HEK293 (cell line): Measurements from ENCODE around the gene CMC1.

Experiments used
- BCL11B ChIP-seq: fragments of 450-650 bp; formaldehyde crosslinking; IDR thresholded peaks from 2 replicates; pipeline ENCODE4 v1.5.1; 2016; ENCODE audit warnings: low read depth, missing biosample characterization, missing genetic modification characterization
- HOXA7 ChIP-seq: sonication (generic); formaldehyde crosslinking; IDR thresholded peaks from 2 replicates; pipeline ENCODE4 v1.8.1; 2022; ENCODE audit warnings: missing genetic modification reagents, borderline replicate concordance
- HOXD13 ChIP-seq: sonication (generic); formaldehyde crosslinking; IDR thresholded peaks from 2 replicates; pipeline ENCODE4 v1.8.0; 2022; ENCODE audit warnings: missing genetic modification reagents, borderline replicate concordance
- OVOL3 ChIP-seq: fragments of 450-650 bp; formaldehyde crosslinking; IDR thresholded peaks from 2 replicates; pipeline ENCODE4 v1.5.1; 2016; ENCODE audit warnings: missing biosample characterization, missing genetic modification characterization
- PATZ1 ChIP-seq: fragments of 450-650 bp; formaldehyde crosslinking; IDR thresholded peaks from 2 replicates; pipeline ENCODE4 v1.5.1; 2016; ENCODE audit warnings: missing biosample characterization, missing genetic modification characterization
- PRDM4 ChIP-seq: fragments of 450-650 bp; formaldehyde crosslinking; IDR thresholded peaks from 2 replicates; pipeline ENCODE4 v1.5.1; 2017; ENCODE audit warnings: missing biosample characterization, missing genetic modification characterization
- SP2 ChIP-seq: fragments of 450-650 bp; formaldehyde crosslinking; IDR thresholded peaks from 2 replicates; pipeline ENCODE4 v1.5.1; 2016; ENCODE audit warnings: missing biosample characterization, missing genetic modification characterization
- SP3 ChIP-seq: fragments of 450-650 bp; formaldehyde crosslinking; IDR thresholded peaks from 2 replicates; pipeline ENCODE4 v1.5.1; 2016; ENCODE audit warnings: missing biosample characterization, missing genetic modification characterization
- ZNF157 ChIP-seq: fragments of 450-650 bp; formaldehyde crosslinking; IDR thresholded peaks from 2 replicates; pipeline ENCODE4 v1.5.1; 2016; ENCODE audit warnings: missing biosample characterization, missing genetic modification characterization
- ZNF16 ChIP-seq: fragments of 450-650 bp; formaldehyde crosslinking; IDR thresholded peaks from 2 replicates; pipeline ENCODE4 v1.5.1; 2016; ENCODE audit warnings: low read depth, missing biosample characterization, missing genetic modification characterization
- ZNF223 ChIP-seq: fragments of 450-650 bp; formaldehyde crosslinking; IDR thresholded peaks from 2 replicates; pipeline ENCODE4 v1.5.1; 2016; ENCODE audit warnings: missing biosample characterization, missing genetic modification characterization
- ZNF274 ChIP-seq, 2 experiments: fragments of 200-500 bp in 1 of 2; fragments of 450-650 bp in 1 of 2; sonication (Bioruptor generic) in 1 of 2; formaldehyde crosslinking in 1 of 2; IDR thresholded peaks; 2 replicates each; pipeline versions ENCODE4 v1.5.1 to v1.6.1; 2014 to 2016; ENCODE audit warnings: borderline replicate concordance in 1 of 2, inconsistent platforms in 1 of 2, low read length in 1 of 2, missing biosample characterization in 1 of 2, missing genetic modification characterization in 1 of 2
- ZNF311 ChIP-seq: fragments of 450-650 bp; formaldehyde crosslinking; IDR thresholded peaks from 2 replicates; pipeline ENCODE4 v1.5.1; 2017; ENCODE audit warnings: missing biosample characterization, missing genetic modification characterization, borderline replicate concordance
- ZNF335 ChIP-seq: fragments of 450-650 bp; formaldehyde crosslinking; conservative IDR thresholded peaks from 2 replicates; pipeline ENCODE4 v1.5.1; 2016; ENCODE audit warnings: missing biosample characterization, missing genetic modification characterization
- ZNF423 ChIP-seq: fragments of 450-650 bp; formaldehyde crosslinking; IDR thresholded peaks from 2 replicates; pipeline ENCODE4 v1.5.1; 2016; ENCODE audit warnings: missing biosample characterization, missing genetic modification characterization
- ZNF426 ChIP-seq: fragments of 450-650 bp; formaldehyde crosslinking; IDR thresholded peaks from 2 replicates; pipeline ENCODE4 v1.5.1; 2017; ENCODE audit warnings: missing biosample characterization, missing genetic modification characterization, mild to moderate bottlenecking, inconsistent platforms, moderate library complexity
- ZNF501 ChIP-seq: fragments of 450-650 bp; formaldehyde crosslinking; IDR thresholded peaks from 2 replicates; pipeline ENCODE4 v1.5.1; 2016; ENCODE audit warnings: missing biosample characterization, missing genetic modification characterization
- ZNF544 ChIP-seq: fragments of 450-650 bp; formaldehyde crosslinking; IDR thresholded peaks from 2 replicates; pipeline ENCODE4 v1.5.0; 2017; ENCODE audit warnings: missing biosample characterization, missing genetic modification characterization
- ZNF692 ChIP-seq: fragments of 450-650 bp; formaldehyde crosslinking; IDR thresholded peaks from 2 replicates; pipeline ENCODE4 v1.5.1; 2016; ENCODE audit warnings: missing biosample characterization, missing genetic modification characterization
- ZNF701 ChIP-seq: fragments of 450-650 bp; formaldehyde crosslinking; IDR thresholded peaks from 2 replicates; pipeline ENCODE4 v1.5.1; 2016; ENCODE audit warnings: missing biosample characterization, missing genetic modification characterization
- ZNF791 ChIP-seq: fragments of 450-650 bp; formaldehyde crosslinking; IDR thresholded peaks from 2 replicates; pipeline ENCODE4 v1.5.1; 2016; ENCODE audit warnings: missing biosample characterization, missing genetic modification characterization
- ZSCAN30 ChIP-seq: fragments of 450-650 bp; IDR thresholded peaks from 2 replicates; pipeline ENCODE4 v1.5.1; 2018; ENCODE audit warnings: missing biosample characterization, mild to moderate bottlenecking, missing genetic modification characterization, moderate library complexity
- TF ChIP-seq, protein P1 (sequence below): fragments of 450-650 bp; formaldehyde crosslinking; IDR thresholded peaks from 2 replicates; pipeline ENCODE4 v1.5.1; 2016; ENCODE audit warnings: missing biosample characterization, missing genetic modification characterization, borderline replicate concordance
- TF ChIP-seq, protein P2 (sequence below): fragments of 450-650 bp; formaldehyde crosslinking; IDR thresholded peaks from 2 replicates; pipeline ENCODE4 v1.5.0; 2017; ENCODE audit warnings: missing biosample characterization, missing genetic modification characterization, borderline replicate concordance

Gene CMC1

GRCh38 chr3:28348629-28349468, 107.4 kb downstream of the CMC1 start, which contains the start of the genes AZI2 and ZCWPW2 (continued):
- TF ChIP-seq ZNF701 (tag by site-specific recombination) (no peak), BCL11B (tag by site-specific recombination) (no peak), HOXA7 (CRISPR knock-in tag) (no peak), ZNF423 (no peak), HOXD13 (CRISPR knock-in tag) (no peak), ZNF223 (tag by site-specific recombination) (no peak), ZNF501 (tag by site-specific recombination) (peak; percentile 72), PATZ1 (tag by site-specific recombination) (peak; percentile 52), ZNF544 (tag by site-specific recombination) (no peak), PRDM4 (tag by site-specific recombination) (peak; percentile 41; the same call in 1 of the 2 replicates), SP3 (tag by site-specific recombination) (peak; percentile 93), ZNF311 (no peak), ZSCAN30 (tag by site-specific recombination) (0 out of 2 replicates have a peak, but pooled peaks have one; percentile 57), SP2 (tag by site-specific recombination) (peak; percentile 89), ZNF426 (tag by site-specific recombination) (no peak), OVOL3 (tag by site-specific recombination) (no peak), ZNF692 (tag by site-specific recombination) (peak; percentile 55; the same call in 1 of the 2 replicates), ZNF16 (peak; percentile 83; the same call in 1 of the 2 replicates), ZNF157 (no peak), ZNF335 (peak; percentile 76), ZNF791 (tag by site-specific recombination) (no peak), ZNF274 (IDR thresholded peaks at IDR 0.05; ENCODE audit: low read length) (no peak), ZNF274 (tag by site-specific recombination; IDR thresholded peaks at IDR 0.05; ENCODE audit: borderline replicate concordance) (no peak)
- TF ChIP-seq, protein P1, sequence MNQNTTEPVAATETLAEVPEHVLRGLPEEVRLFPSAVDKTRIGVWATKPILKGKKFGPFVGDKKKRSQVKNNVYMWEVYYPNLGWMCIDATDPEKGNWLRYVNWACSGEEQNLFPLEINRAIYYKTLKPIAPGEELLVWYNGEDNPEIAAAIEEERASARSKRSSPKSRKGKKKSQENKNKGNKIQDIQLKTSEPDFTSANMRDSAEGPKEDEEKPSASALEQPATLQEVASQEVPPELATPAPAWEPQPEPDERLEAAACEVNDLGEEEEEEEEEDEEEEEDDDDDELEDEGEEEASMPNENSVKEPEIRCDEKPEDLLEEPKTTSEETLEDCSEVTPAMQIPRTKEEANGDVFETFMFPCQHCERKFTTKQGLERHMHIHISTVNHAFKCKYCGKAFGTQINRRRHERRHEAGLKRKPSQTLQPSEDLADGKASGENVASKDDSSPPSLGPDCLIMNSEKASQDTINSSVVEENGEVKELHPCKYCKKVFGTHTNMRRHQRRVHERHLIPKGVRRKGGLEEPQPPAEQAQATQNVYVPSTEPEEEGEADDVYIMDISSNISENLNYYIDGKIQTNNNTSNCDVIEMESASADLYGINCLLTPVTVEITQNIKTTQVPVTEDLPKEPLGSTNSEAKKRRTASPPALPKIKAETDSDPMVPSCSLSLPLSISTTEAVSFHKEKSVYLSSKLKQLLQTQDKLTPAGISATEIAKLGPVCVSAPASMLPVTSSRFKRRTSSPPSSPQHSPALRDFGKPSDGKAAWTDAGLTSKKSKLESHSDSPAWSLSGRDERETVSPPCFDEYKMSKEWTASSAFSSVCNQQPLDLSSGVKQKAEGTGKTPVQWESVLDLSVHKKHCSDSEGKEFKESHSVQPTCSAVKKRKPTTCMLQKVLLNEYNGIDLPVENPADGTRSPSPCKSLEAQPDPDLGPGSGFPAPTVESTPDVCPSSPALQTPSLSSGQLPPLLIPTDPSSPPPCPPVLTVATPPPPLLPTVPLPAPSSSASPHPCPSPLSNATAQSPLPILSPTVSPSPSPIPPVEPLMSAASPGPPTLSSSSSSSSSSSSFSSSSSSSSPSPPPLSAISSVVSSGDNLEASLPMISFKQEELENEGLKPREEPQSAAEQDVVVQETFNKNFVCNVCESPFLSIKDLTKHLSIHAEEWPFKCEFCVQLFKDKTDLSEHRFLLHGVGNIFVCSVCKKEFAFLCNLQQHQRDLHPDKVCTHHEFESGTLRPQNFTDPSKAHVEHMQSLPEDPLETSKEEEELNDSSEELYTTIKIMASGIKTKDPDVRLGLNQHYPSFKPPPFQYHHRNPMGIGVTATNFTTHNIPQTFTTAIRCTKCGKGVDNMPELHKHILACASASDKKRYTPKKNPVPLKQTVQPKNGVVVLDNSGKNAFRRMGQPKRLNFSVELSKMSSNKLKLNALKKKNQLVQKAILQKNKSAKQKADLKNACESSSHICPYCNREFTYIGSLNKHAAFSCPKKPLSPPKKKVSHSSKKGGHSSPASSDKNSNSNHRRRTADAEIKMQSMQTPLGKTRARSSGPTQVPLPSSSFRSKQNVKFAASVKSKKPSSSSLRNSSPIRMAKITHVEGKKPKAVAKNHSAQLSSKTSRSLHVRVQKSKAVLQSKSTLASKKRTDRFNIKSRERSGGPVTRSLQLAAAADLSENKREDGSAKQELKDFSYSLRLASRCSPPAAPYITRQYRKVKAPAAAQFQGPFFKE (tag by site-specific recombination): no peak
- TF ChIP-seq, protein P2, sequence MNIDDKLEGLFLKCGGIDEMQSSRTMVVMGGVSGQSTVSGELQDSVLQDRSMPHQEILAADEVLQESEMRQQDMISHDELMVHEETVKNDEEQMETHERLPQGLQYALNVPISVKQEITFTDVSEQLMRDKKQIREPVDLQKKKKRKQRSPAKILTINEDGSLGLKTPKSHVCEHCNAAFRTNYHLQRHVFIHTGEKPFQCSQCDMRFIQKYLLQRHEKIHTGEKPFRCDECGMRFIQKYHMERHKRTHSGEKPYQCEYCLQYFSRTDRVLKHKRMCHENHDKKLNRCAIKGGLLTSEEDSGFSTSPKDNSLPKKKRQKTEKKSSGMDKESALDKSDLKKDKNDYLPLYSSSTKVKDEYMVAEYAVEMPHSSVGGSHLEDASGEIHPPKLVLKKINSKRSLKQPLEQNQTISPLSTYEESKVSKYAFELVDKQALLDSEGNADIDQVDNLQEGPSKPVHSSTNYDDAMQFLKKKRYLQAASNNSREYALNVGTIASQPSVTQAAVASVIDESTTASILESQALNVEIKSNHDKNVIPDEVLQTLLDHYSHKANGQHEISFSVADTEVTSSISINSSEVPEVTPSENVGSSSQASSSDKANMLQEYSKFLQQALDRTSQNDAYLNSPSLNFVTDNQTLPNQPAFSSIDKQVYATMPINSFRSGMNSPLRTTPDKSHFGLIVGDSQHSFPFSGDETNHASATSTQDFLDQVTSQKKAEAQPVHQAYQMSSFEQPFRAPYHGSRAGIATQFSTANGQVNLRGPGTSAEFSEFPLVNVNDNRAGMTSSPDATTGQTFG: no peak
